Urothelium cell line (cell line): ENCODE data around the gene RTEL1.

ENCODE experiments used
- DNase-seq: peaks from one replicate; pipeline ENCODE4 v3.0.0; 2011; ENCODE audit warnings: low spot score, mixed read lengths
- FAIRE-seq: peaks from 2 replicates; lab custom pipeline; 2011; peaks lifted over from hg19 to GRCh38; lab: Jason Lieb, UNC

Gene RTEL1

DNA sequence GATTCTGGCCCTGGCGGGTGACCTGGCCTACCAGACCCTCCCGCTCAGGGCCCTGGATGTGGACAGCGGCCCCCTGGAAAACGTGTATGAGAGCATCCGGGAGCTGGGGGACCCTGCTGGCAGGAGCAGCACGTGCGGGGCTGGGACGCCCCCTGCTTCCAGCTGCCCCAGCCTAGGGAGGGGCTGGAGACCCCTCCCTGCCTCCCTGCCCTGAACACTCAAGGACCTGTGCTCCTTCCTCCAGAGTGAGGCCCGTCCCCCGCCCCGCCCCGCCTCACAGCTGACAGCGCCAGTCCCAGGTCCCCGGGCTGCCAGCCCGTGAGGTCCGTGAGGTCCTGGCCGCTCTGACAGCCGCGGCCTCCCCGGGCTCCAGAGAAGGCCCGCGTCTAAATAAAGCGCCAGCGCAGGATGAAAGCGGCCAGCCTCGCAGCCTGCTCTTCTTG, 80.6 kb downstream of the RTEL1 start:
- FAIRE-seq (no peak), DNase-seq (no peak)

DNA sequence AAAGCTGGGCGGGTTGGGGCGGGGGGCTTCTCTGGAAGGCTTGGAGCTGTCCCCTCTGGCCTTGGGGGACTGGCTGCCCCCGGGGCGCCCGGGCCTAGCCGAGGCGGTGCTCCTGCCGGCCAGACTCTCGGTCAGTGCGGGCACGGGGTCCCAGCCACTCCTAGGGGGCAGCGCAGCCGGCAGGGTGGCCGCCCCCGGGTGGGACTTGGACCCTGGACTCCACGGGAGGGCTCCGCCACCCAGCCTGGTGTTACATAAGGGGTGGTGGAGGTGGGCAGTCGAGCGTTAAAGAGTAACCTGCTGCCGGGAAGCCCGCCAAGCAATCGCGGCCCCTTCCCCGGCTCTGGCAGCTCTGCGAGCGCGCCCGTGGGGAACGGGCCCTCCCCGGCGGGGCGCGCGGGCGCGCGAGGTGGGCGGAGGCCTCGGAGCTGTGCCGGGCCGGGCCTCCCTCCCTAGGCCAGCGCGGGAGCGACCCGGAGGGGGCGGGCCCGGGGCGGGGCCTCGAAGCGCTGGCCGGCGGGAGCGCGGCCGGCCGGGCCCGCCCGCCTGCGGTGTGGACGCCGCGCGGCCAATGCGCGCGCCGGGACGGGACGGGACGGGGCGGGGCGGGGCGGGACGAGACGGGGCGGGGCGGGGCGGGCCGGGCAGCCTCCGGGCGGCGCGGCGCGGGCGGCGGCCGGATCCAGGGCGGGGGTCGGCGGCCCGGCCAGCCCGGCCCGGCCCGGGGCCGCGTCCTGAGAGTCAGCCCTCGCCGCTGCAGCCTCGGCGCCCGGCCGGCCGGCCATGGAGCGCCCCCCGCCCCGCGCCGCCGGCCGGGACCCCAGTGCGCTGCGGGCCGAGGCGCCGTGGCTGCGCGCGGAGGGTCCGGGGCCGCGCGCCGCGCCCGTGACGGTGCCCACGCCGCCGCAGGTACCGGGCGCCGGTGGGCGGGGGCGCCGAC, 81.3 kb downstream of the RTEL1 start, which contains the start of gene SLC2A4RG:
Gene SLC2A4RG (plus strand): TSS at position 647 of the 940 bp plus-strand sequence. CDS start 137 bp downstream, at position 784.
- DNase-seq (peak; percentile 98), FAIRE-seq (no peak)

DNA sequence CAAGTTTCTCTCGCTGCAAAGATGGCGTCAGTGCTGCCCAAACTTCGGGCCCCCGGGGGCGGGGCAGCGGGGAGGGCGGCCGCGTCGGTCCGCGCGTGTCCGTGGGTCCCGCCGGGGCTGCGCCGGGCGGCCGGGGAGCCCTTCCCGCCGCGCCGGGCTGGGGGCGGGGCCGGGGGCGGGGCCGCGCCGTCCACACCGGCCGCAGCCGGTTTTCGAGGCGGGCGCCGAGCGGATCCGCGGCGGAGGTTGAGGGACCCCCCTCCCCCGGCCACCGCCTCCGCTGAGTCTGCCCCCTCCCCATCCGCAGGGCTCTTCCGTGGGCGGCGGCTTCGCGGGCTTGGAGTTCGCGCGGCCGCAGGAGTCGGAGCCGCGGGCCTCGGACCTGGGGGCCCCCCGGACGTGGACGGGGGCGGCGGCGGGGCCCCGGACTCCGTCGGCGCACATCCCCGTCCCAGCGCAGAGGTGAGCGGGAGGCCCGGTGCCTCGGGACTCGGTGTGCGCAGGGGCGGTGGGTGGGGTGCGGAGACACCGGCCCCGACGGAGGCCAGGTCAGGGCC, 82.0 kb downstream of the RTEL1 start:
- no peak for FAIRE-seq
- DNase-seq = peak; percentile 74

DNA sequence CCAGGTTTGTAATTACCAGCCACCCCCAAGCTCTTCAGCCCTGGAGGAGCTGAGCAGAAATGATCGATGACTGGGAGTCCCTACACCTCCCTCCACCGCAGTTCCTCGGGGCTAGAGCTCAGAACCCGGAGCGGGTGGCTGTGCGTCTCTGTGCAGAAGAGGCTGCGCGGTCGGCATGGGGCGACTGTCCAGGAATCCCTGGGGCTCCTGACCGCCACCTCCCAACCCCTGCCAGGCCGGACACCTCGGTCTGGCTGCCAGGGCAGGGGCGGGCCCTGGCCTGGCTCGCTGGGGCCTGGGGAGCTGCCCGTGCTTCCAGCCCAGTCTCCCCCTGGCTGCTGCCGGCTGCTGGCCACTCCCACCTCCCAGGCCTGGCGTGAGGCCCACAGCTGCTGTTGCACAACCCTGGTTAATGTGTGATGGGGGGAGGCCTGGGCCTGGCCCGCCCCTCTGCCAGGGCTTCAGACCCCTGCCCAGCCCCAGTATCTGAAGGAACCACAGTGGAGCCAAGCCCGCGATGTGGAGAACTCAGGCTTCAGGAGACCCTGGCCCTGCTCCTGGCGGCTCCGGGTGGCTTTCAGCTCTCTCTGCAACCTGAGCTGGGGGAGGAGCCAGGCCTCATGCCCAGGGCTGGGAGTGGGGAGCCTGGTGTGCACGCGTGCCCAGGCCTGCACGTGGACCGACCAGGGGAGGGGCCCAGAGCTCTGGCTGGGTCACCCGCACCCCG, 82.7 kb downstream of the RTEL1 start:
- FAIRE-seq = no peak

DNA sequence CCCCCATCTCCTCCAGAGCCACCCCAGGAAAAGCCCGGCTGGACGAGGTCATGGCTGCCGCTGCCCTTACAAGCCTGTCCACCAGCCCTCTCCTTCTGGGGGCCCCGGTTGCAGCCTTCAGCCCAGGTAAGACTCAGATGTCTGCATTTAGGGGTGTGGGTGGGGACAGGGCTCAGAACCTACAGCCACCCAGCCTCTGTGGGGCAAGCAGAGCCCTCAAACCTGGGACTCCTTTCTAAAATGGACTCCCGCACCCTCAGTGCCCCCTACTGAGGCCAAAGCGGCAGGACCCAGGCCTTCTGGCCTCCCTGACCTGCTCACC, 83.2 kb downstream of the RTEL1 start:
- DNase-seq (no peak), FAIRE-seq (no peak)

More for the DNA sequence above, 82.7 kb downstream of the RTEL1 start:
- DNase-seq = peak; percentile 89

DNA sequence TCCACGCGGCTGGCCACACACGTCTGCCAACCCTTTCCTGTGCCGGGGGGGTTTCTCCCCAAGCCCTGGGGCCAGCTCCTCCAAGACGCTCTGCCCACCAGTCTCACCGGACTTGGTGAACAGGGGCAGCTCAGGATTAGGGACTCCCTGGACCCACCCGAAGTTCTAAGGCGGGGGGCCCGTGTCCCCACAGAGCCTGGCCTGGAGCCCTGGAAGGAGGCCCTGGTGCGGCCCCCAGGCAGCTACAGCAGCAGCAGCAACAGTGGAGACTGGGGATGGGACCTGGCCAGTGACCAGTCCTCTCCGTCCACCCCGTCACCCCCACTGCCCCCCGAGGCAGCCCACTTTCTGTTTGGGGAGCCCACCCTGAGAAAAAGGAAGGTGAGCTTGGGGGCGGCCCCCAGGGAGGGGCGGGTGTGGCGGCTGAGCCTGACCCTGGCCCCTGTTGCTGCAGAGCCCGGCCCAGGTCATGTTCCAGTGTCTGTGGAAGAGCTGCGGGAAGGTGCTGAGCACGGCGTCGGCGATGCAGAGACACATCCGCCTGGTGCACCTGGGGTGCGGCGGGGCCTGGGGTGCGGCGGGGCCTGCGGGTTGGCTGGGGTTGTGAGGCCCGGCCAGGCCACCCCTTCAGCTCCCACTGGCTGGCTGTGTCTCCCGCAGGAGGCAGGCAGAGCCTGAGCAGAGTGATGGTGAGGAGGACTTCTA, 83.7 kb downstream of the RTEL1 start:
- DNase-seq (no peak), FAIRE-seq (no peak)

DNA sequence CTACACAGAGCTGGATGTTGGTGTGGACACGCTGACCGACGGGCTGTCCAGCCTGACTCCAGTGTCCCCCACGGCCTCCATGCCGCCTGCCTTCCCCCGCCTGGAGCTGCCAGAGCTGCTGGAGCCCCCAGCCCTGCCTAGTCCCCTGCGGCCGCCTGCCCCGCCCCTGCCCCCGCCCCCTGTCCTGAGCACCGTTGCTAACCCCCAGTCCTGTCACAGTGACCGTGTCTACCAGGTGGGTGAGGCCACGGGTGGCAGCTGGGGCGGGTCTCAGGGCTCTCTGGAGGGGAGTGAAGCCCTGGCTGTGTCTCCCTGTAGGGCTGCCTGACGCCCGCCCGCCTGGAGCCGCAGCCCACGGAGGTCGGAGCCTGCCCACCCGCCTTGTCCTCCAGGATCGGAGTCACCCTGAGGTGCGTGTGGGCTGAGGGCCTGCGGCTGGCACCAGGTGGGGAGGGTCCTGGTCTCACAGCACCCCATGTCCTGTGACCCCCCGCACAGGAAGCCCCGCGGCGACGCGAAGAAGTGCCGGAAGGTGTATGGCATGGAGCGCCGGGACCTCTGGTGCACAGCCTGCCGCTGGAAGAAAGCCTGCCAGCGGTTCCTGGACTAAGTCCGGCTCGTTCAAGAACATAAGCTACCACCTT, 84.4 kb downstream of the RTEL1 start:
- no peak for DNase-seq
- no peak for FAIRE-seq

DNA sequence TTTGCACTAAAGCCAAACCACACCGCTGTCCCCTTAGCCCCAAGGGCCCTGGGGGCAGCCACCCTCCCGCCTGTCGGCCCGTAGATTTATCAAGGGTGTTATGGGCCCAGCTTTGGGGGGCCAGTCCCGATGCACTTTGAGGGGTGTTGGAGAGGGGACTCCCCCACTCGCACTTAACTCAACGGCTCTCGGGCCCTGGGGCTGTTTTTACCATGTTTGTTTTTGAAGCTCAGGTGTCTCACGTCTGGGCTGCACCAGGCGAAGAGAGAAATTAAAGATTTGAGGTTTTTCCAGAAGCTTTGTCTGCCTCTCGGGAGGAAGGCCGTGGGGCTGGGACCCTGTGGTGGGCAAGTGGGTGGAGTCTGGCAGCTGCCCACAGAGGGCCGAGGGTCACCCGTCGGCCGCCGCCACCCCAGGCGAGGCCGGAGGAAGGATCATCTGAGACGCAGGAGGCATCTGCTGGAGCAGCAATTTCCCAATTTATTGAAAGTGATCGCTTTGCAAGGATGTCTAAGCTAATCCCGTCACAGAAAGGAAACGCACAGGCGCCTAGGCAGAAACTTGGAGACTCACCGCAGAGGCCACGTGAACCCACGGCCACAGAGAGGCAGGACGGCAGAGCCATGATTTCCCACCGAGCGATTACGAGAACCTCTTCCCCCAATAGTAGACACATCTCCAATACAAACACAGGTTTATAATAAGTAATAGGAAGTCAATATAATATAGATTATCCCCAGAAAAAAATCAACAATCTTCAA, 85.3 kb downstream of the RTEL1 start:
- no peak for DNase-seq
- no peak for FAIRE-seq

DNA sequence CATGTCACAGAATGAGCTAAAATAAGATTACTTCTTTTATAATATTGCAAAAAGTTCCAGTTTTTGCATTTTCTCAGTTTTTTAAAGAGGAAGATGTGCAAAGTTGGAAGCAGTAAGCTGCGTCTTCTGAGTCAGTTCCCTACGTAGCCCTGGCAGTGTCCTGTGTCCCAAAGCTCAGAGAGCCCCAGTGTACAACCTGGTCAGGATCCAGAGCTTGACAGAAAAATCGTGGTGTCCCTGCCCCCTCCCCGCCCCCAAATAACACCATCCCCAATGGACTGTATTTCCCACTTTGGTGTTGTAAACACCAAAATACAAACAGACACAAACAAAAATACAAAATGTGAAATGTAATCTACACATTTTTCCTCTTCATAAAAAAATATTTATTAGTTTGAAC, 86.0 kb downstream of the RTEL1 start:
- FAIRE-seq = no peak

DNA sequence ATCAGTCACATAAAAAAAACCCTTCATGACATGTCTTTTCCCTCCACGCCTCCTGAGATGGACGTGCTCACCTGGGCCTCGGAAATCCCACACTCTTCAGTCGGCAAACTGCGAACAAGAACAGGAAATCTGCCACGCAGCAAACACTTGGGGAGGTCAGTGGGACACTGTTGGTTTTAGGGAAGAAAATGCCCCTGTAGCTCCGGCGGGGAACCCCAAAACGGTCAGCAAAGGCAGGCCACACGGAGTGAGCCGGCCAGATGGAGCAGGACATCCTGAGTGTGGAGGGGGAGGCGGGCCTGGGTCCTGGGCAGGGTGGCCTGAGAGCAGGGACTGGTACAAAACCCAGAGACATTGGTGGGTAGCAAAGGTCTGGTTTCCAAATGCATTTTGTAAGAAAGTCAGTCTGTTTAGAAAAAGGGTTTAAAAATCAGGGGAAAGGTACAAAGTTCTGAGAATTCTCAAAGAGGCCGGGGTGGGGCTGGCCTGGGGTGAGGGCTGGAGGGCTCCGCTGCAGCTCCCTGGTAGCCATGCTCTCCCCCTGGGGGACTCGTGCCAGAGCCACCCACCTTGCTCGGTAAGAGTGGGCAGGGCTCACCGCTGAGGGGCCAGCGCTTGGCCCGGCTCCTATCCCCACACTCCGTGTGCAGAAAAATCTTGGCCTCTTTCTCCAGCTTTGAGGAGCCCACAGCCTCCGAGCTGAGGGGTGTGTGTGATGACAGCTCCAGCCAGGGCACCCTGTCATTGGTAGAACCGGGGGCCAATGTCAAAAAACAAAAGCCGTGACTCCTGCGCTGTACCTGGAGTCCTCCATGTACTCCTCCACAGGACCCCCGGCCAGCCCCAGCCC, 86.7 kb downstream of the RTEL1 start:
- DNase-seq = no peak
- FAIRE-seq = no peak

More for the DNA sequence above, 86.0 kb downstream of the RTEL1 start:
- no peak for DNase-seq

DNA sequence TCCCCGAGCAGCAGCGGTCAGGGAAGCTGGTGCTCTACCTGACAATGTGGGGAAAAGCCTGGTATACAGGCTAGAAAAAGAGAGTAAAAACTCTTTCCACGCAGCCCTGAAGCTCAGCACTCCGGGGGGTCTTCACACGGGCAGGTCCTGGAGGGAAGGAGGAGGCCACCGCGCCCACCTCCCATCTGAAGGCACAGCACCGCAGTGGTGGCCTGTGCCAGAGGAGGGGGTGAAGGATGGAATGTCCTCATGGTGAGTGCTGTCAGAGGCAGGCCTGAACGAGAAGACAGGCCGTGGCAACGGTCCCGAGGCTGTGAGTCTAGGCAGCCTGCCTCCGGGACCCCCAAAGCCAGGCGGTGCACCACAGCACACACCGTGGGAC, 87.3 kb downstream of the RTEL1 start:
- no peak for DNase-seq
- no peak for FAIRE-seq
